ENCODE data around the gene DEFB124.
"Not testable (repeated sequence)": the region's sequence is repeated elsewhere in the genome, so short reads cannot be mapped to it uniquely, and the experiment has no call there.

Gene DEFB124

GRCh38 chr20:31474758-31475427, at the start of gene DEFB124, which contains the start of gene REM1:
TSS of gene DEFB124 (minus strand) at chr20:31475127. CDS start at chr20:31473013, 2,114 bp downstream.
TSS of gene REM1 (plus strand) at chr20:31475288. CDS start at chr20:31476446, 1,158 bp downstream.
- no peak for DNase-seq (ENCODE audit: low read depth)

- no peak for DNase-seq (ENCODE audit: low read depth)
Measured at GRCh38 chr20:31523361-31524283, 48.7 kb upstream of the DEFB124 start.

- no peak for DNase-seq (ENCODE audit: low read depth)
Measured at GRCh38 chr20:31522731-31523130, 47.8 kb upstream of the DEFB124 start.

GRCh38 chr20:31521267-31521666, 46.3 kb upstream of the DEFB124 start:
- not testable (repeated sequence) for DNase-seq (ENCODE audit: low read depth)

GRCh38 chr20:31517373-31517772, 42.4 kb upstream of the DEFB124 start:
- no peak for DNase-seq (ENCODE audit: low read depth)

- DNase-seq (ENCODE audit: low read depth): no peak
Measured at GRCh38 chr20:31516651-31517050, 41.7 kb upstream of the DEFB124 start.

GRCh38 chr20:31516166-31516565, 41.2 kb upstream of the DEFB124 start:
- DNase-seq (ENCODE audit: low read depth): no peak

GRCh38 chr20:31515775-31516107, 40.8 kb upstream of the DEFB124 start:
- no peak for DNase-seq (ENCODE audit: low read depth)

- DNase-seq (ENCODE audit: low read depth): no peak
Measured at GRCh38 chr20:31515072-31515774, 40.3 kb upstream of the DEFB124 start.

GRCh38 chr20:31514154-31515071, 39.5 kb upstream of the DEFB124 start, which contains the start of gene HM13:
TSS of gene HM13 (plus strand) at chr20:31514442. CDS start at chr20:31514552, 110 bp downstream.
- DNase-seq (ENCODE audit: low read depth): peak; percentile 80

- no peak for DNase-seq (ENCODE audit: low read depth)
Measured at GRCh38 chr20:31508517-31509244, 33.8 kb upstream of the DEFB124 start.

GRCh38 chr20:31505903-31506302, 31.0 kb upstream of the DEFB124 start:
- DNase-seq (ENCODE audit: low read depth): no peak

GRCh38 chr20:31502884-31503673, 28.2 kb upstream of the DEFB124 start:
- DNase-seq (ENCODE audit: low read depth): peak; percentile 49

- no peak for DNase-seq (ENCODE audit: low read depth)
Measured at GRCh38 chr20:31500527-31500926, 25.6 kb upstream of the DEFB124 start.

GRCh38 chr20:31497838-31498540, 23.1 kb upstream of the DEFB124 start:
- DNase-seq (ENCODE audit: low read depth): no peak

GRCh38 chr20:31496761-31497295, 21.9 kb upstream of the DEFB124 start:
- no peak for DNase-seq (ENCODE audit: low read depth)

GRCh38 chr20:31494131-31494530, 19.2 kb upstream of the DEFB124 start:
- DNase-seq (ENCODE audit: low read depth): no peak

- DNase-seq (ENCODE audit: low read depth): no peak
Measured at GRCh38 chr20:31490752-31491151, 15.8 kb upstream of the DEFB124 start.

GRCh38 chr20:31489152-31489551, 14.2 kb upstream of the DEFB124 start:
- DNase-seq (ENCODE audit: low read depth): no peak
